22Rv1 (cell line): Measurements from ENCODE around the gene GNAI3.
A peak's percentile ranks its signal among the peaks of the same experiment; 100 is the strongest.

ENCODE experiments used
- H3K27ac ChIP-seq: fragments of 450-650 bp; 2 replicates; pipeline ENCODE4 v1.5.1; 2017
- CTCF ChIP-seq: fragments of 450-650 bp; IDR thresholded peaks from 2 replicates; pipeline ENCODE4 v1.5.1; 2017; ENCODE audit warnings: mild to moderate bottlenecking
- ZFX ChIP-seq: fragments of 450-650 bp; IDR thresholded peaks from 2 replicates; pipeline ENCODE4 v1.6.1; 2017; ENCODE audit warnings: antibody characterized with exemption, borderline replicate concordance

GNAI3 gene

GRCh38 chr1:109546311-109547109 lies 1.9 kb upstream of the GNAI3 start:
- H3K27ac ChIP-seq, result peak overlapping the region; percentile 81
- TF ChIP-seq CTCF (peak; percentile 88), ZFX (no peak)

DNA sequence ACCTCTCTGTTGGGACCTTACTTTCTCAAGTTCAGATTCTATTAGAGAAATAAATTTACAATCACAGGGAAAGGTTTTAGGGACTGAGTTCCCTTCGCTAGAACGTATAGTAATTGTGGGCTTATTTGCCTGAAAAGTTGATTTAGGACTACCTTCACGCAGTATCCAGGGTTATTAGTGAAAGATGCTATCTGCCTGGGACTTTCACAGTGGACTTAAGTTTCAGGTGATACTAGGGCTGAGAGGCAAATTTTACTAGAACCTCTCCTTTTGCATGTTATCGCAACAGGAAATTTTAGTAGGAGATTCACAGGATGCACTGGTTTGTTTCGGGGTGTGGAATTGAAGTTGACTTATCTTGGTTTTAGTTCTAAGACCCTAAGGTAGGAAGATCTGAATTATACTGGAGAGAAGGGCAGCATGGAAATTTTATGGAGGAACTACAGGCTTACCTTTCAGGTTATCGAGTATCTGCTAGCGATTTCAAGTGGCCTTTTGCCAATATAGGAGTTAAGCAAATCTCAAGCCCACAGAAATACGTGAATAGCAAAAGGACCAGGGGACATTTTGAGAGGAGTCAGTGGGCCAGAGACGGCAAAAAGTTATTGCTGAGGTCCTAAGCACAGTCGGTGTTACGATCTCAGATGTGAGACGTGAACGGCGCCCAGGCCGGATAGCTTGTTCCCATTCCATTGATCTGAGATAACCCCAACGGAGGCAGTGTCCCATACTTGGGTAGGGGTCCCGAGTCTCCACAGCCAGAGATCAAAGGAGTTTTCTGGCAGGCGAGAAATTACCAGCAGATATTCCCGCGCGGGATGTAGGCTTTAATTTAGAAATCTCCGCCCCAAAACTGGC lies 723 bp upstream of the GNAI3 start:
- peak overlapping the region; percentile 81 for H3K27ac ChIP-seq
- TF ChIP-seq CTCF, result no peak
- TF ChIP-seq ZFX, result no peak

- TF ChIP-seq ZFX (no peak), CTCF (no peak)
- no peak overlapping the region for H3K27ac ChIP-seq
Observed at GRCh38 chr1:109556563-109556962, 8.1 kb downstream of the GNAI3 start.

DNA sequence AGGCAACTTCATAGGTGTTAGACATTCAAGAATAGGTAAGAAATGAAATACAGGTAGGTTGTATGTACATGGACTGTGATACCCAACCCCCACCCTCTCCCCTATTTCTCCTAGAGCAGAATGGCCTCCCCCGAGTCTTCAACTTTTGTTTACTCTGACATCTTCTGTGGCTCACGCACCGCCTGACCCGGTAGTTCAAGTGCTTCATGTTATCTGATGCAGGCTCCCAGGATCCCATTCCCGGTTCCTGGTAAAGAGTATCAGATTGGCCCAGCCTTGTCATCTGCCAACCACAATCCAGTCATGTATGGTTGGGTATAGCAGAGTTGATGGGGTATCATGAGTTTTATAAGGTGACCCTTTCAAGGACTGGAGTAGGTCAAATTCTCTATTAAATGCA lies 9.1 kb downstream of the GNAI3 start:
- no peak overlapping the region for H3K27ac ChIP-seq
- TF ChIP-seq CTCF (no peak), ZFX (no peak)

DNA sequence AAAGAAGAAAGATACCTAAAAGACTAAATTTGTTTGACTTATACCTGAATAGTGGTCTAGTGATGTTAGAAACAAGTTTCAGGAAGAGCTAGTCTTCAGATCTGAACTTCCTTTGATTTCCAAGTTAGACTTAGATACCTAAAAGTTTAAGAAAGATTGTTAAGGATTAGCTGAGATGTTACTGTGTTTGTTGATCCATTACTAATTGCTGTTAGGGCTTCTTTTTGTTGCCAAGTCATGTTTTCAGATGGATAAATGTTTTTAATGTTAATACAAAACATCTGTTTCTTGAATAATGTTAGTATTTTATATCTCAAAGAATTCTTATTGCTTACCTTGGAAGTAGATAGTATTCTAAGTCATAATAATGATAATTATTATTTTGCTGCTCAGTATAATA lies 11.6 kb downstream of the GNAI3 start:
- no peak for TF ChIP-seq CTCF
- no peak for TF ChIP-seq ZFX
- H3K27ac ChIP-seq, result no peak overlapping the region

DNA sequence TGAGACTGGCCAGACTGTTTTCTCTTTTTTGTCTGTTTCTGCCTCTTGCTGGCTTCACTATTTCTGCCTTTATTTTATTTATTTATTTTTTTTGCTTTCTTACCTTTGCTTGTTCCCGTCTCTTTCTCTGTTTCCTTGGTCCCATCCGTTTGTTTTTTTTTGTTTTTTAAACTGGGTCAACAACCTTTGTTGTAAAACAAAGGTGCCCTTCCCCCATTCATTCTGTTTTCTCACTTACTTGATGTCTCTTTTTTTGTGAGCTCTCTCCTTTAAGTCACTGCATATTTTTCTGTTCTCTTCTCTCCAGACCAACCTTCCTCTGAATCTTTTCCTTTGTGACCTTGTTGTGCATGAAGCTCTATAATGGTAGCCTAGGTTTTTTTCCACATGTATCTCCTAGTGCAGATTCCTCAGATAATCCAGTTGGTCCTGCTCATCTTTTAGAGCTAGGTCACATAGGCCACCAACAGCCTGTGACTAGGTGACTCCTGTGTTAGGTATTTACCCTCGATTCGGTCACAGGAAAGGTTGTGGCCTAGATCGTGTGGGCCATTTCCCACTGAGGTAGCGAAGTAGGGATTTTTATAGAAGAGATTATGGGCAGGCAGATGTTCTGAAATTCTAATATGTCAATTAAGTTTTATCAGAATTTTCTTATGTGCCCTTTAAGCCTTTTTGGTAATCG lies 15.9 kb downstream of the GNAI3 start:
- TF ChIP-seq ZFX, result no peak
- no peak for TF ChIP-seq CTCF
- H3K27ac ChIP-seq, result peak overlapping the region; percentile 43
